Activated naive CD4-positive, alpha-beta T cell treated with anti-CD3 and anti-CD28 coated beads, Interleukin-2, amount 50 U/mL, for 72 hours (primary cell): Measurements from ENCODE around the gene TSPAN19. TPM values are rescaled to one million over a fixed set of nuclear protein-coding genes. Genes with fewer than 3 reads are reported as not detected.

Experiments
- ATAC-seq, 2 donors: fragments of 150-1000 bp; cut with Tn5 transposase; 2 replicates each; pipeline ENCODE4 v1.10.0; 2021; ENCODE audit warnings: mild to moderate bottlenecking in 2 of 2, moderate library complexity in 2 of 2
- DNase-seq, 2 donors: peaks; one replicate each; pipeline ENCODE4 v3.0.0; 2021 to 2022; ENCODE audit warnings: low spot score in 2 of 2
- H3K27ac Mint-ChIP-seq, 2 donors: one replicate each; pipeline ENCODE4 v1.8.0; 2022; ENCODE audit warnings: mild to moderate bottlenecking in 2 of 2, mixed read lengths in 2 of 2
- H3K36me3 Mint-ChIP-seq, 2 donors: one replicate each; pipeline ENCODE4 v1.8.0; 2022; ENCODE audit warnings: mixed read lengths in 2 of 2
- H3K9me3 Mint-ChIP-seq, 2 donors: one replicate each; pipeline ENCODE4 v1.8.0; 2022; ENCODE audit warnings: mixed read lengths in 2 of 2
- total RNA-seq, 2 donors: library from RNA; stranded (reverse); gene quantifications; one replicate each; pipeline ENCODE4 v1.2.3, GENCODE V29; 2022

Gene TSPAN19
- total RNA-seq, result not detected

DNA sequence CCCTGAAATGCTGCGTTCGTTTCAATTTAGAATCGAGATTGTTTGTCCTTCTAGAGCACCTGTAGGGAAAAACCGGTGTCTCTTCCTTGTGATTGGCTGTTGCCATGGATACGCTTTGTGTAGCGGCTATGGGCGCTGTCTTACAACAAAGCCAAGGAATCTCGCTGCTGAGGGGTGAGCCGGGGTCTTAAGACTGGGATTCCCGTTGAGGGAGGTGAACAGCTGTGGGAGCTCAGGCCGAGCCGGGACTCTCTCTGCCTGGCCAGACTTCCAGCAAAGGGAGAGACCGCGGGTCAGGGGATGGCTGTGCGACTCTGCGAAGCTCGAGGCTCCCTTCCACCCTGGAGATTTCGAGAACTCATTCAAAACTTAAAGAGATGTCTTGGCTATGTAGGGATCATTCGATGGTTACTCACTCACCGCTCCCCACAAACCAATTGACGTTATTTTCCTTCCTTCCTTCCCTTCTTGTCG is at the start of gene TSPAN19, which contains the start of gene LRRIQ1:
TSPAN19 (minus strand) TSS at position 44 of the 474 bp plus-strand sequence. CDS start 6,331 bp downstream, outside the sequence.
LRRIQ1 (plus strand) TSS at position 118 of the 474 bp plus-strand sequence. CDS start 1,826 bp downstream, outside the sequence.
- no peak within 1 kb of the TSS for H3K27ac Mint-ChIP-seq
- peak in 1 of 2 donors; percentile 77 for ATAC-seq

GRCh38 chr12:85085066-85085465 is 49.0 kb upstream of the TSPAN19 start:
- no peak for ATAC-seq

More for the DNA sequence above, at the start of gene TSPAN19, which contains the start of gene LRRIQ1:
- DNase-seq, result peak in 1 of 2 donors; percentile 13
- H3K9me3 Mint-ChIP-seq, result no peaks in the 10 kb centered on the region
- no peaks in the 10 kb centered on the region for H3K36me3 Mint-ChIP-seq

DNA sequence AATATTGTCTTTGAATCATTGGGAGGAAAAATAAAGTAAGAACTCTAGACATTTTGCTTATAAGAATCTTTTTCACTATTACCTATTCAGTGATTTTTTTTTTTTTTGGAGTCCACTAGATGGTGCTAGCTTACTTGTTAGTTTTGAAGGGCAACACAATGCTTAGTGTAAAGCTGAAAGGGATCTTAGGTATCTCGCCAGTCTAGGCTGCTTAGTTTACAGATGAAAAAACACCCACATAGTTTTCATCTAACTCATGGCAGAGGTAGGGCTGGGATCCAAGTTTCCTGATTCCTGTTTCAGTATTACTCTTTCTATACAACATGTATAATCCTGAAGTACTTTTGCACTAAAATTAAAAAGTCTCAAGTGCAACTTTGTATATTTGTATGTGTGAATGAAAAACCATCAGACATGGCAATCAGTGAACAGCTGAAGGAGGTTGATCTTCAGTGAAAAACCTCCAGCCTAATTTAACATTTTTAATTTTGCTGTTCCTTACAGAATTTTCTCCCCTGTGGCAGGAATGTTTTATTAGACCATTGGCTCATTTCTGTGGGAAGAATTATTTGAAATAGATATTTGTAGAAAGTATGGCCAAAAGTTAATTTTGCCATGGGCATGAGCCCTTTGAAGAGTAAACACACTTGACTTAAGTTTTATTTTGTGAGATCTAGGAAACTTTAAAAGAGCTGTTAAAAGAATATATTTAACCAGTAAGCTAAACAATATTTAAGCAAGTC is 40.8 kb upstream of the TSPAN19 start:
- ATAC-seq, result peak in 1 of 2 donors; percentile 57
- H3K36me3 Mint-ChIP-seq, result no peaks in the 10 kb centered on the region
- H3K9me3 Mint-ChIP-seq, result no peaks in the 10 kb centered on the region

More at GRCh38 chr12:85085066-85085465, 49.0 kb upstream of the TSPAN19 start:
- H3K36me3 Mint-ChIP-seq, result no peaks in the 10 kb centered on the region
- no peak overlapping the region for H3K27ac Mint-ChIP-seq
- peaks cover 0 to 10% of the 10 kb centered on the region in 2 donors for H3K9me3 Mint-ChIP-seq
- DNase-seq, result no peak

GRCh38 chr12:85072826-85073225 is 36.7 kb upstream of the TSPAN19 start:
- H3K27ac Mint-ChIP-seq, result no peak overlapping the region
- H3K36me3 Mint-ChIP-seq, result no peaks in the 10 kb centered on the region
- ATAC-seq, result no peak
- no peaks in the 10 kb centered on the region for H3K9me3 Mint-ChIP-seq
- no peak for DNase-seq

More for the DNA sequence above, 40.8 kb upstream of the TSPAN19 start:
- H3K27ac Mint-ChIP-seq, result no peak overlapping the region
- DNase-seq, result no peak

DNA sequence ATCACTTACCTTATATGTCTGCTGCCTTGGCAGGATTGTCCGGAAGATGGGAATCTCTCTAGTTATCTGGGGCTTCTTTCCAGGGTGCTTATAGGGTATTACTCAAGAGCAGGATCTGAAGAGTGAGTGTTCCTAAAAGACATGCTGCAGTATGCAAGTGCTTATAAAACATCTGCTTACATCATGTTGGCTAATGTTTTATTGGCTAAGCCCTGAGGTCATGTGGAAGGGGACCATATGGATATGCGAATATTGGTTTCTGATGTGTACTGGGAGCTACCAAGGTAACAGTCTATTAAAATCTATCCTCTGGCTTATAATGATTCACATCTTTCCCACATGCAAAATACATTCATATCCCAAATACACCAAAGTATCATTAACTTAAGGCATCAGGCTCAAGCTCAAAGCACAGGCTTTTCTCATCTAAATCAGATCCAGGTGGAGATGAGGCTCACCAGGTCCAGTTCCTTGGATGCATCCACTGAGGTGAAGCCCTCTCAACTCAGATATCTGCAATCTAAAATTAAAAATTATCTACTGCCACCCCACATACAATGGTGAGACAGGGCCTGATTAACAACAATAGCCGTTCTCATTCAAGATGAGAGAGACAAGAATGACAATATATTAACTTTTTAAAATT is 29.9 kb upstream of the TSPAN19 start:
- no peak for DNase-seq
- Mint-ChIP-seq H3K9me3 (no peaks in the 10 kb centered on the region), H3K27ac (no peak overlapping the region), H3K36me3 (no peaks in the 10 kb centered on the region)
- no peak for ATAC-seq

DNA sequence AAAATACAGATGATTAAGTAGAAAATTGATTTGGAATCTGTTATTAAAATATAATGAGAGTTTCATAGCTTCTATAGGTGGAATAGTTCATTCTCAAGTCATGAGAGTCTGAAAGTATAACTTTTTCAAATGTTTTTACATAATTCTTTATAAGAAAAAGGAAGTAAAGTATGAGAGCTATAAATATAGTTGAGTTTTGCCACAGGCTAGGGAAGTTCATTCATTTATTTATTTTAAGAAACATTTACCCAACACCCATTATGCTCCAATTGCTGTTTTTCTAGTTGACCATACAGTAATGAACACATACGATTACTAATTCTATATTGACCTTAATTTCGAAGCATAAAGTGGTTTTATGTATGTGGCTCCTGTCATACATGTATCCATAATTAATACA is 24.8 kb upstream of the TSPAN19 start:
- ATAC-seq, result no peak

DNA sequence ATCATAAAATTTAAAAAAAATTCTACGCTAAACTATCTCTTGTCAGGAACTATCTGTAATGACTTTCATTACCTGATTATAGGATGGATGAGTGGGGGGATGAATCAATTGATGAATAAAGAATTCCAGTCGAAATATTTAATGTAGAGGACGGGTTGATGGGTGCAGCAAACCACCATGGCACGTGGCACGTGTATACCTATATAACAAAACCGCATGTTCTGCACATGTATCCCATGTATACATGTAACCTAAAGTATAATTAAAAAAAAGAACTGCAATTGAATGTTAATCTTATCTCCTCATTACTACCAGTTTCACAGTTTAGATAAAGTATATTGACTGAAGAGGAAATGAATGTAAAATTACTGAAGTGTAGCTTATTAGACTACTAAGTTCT is 23.5 kb upstream of the TSPAN19 start:
- ATAC-seq (no peak), DNase-seq (no peak)
- Mint-ChIP-seq H3K27ac (no peak overlapping the region), H3K9me3 (no peaks in the 10 kb centered on the region), H3K36me3 (no peaks in the 10 kb centered on the region)

More for the DNA sequence above, 24.8 kb upstream of the TSPAN19 start:
- DNase-seq, result no peak
- Mint-ChIP-seq H3K27ac (no peak overlapping the region), H3K36me3 (no peaks in the 10 kb centered on the region), H3K9me3 (no peaks in the 10 kb centered on the region)

DNA sequence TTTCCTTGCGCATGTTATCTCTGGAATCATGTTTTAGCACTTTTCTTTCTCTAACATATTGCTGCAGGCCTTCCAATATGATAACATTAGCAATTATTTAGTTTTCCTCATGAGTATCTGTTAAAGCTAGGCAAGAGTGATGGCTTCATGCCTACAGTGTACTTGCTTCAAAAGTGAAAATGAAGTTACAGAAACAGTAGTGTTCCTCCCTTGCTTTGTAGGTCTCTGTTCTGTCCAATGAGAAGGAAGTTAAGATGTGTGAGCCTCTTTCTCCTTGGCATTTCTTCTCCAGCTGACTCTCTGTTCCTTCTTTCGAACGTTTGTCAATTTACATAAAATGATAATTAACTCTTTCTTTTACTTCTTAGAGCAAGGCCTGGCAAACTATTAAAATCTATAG is 22.3 kb upstream of the TSPAN19 start:
- ATAC-seq, result no peak
- Mint-ChIP-seq H3K27ac (no peak overlapping the region), H3K9me3 (no peaks in the 10 kb centered on the region), H3K36me3 (no peaks in the 10 kb centered on the region)
- DNase-seq, result no peak

- DNase-seq (peak in 1 of 2 donors; percentile 39), ATAC-seq (no peak)
- H3K9me3 Mint-ChIP-seq, result no peaks in the 10 kb centered on the region
- H3K36me3 Mint-ChIP-seq, result no peaks in the 10 kb centered on the region
- H3K27ac Mint-ChIP-seq, result no peak overlapping the region
Observed at GRCh38 chr12:85057370-85057963, 21.4 kb upstream of the TSPAN19 start.

- no peaks in the 10 kb centered on the region for H3K9me3 Mint-ChIP-seq
- no peak overlapping the region for H3K27ac Mint-ChIP-seq
Observed at GRCh38 chr12:85043829-85044228, 7.8 kb upstream of the TSPAN19 start.

DNA sequence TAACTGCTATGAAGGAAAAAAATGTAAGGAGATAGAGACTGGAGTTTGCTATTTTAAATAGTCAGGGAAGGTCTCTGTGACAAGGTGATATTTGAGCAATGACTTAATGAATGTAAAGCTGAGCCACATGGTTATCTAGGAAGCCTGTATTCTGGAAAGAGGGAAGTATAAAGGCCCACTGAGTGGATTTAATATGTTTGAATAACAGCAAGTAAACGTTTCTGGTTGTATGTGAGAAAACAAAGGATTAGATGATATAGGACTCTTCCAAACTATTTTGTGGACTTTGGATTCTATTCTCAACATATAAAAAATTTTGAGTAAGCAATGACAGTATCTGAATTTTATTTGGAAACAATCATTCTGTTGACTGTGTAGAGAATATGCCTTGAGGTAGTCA is 5.3 kb upstream of the TSPAN19 start:
- DNase-seq (no peak), ATAC-seq (no peak)
- Mint-ChIP-seq H3K36me3 (no peaks in the 10 kb centered on the region), H3K9me3 (no peaks in the 10 kb centered on the region), H3K27ac (no peak overlapping the region)

More at GRCh38 chr12:85043829-85044228, 7.8 kb upstream of the TSPAN19 start:
- DNase-seq (no peak), ATAC-seq (no peak)
- H3K36me3 Mint-ChIP-seq, result no peaks in the 10 kb centered on the region

GRCh38 chr12:85036733-85037132 is 656 bp upstream of the TSPAN19 start:
- ATAC-seq (no peak), DNase-seq (no peak)
- H3K36me3 Mint-ChIP-seq, result no peaks in the 10 kb centered on the region

GRCh38 chr12:85029456-85029855 is 6.6 kb downstream of the TSPAN19 start:
- Mint-ChIP-seq H3K9me3 (no peaks in the 10 kb centered on the region), H3K27ac (no peak overlapping the region), H3K36me3 (no peaks in the 10 kb centered on the region)
- ATAC-seq (no peak), DNase-seq (no peak)

More at GRCh38 chr12:85036733-85037132, 656 bp upstream of the TSPAN19 start:
- Mint-ChIP-seq H3K9me3 (no peaks in the 10 kb centered on the region), H3K27ac (no peak overlapping the region)

DNA sequence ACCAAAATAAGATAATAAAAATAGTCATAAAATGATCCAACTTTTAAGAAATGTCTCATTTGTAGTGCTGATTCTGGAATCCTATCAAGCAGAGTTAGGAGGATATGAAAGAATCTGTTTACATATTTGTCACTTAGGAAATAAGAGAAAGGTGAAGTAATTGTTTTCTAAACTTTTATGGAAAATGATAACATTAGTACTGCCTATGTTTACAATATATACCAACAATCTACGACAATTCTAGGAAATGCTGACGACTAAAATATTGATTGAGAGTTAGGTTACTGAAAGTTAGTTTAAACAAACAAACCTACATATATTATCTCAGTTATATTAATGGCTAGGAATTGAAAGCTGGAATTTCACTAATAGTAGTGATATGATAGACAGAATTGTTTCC is 18.0 kb downstream of the TSPAN19 start:
- H3K27ac Mint-ChIP-seq, result no peak overlapping the region
- ATAC-seq, result no peak
- DNase-seq, result no peak
- no peaks in the 10 kb centered on the region for H3K9me3 Mint-ChIP-seq
- H3K36me3 Mint-ChIP-seq, result no peaks in the 10 kb centered on the region

DNA sequence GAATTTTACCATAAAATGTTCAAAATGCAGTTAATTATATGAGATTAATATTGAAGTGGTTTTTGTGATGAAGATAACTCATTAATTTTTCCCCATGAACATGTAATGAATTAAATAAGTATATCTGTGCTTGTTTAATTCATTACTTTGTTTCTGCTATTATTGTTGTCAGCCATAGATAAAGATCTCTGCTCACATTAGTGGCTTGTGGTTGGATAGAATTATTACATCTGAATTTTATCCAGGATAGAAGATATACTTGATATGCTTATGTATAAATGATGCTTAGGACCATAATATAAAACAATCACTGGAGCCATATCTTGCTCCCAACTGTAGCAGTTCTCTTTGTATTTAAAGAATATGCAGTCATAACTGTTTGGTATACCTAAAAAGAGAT is 18.5 kb downstream of the TSPAN19 start:
- no peaks in the 10 kb centered on the region for H3K9me3 Mint-ChIP-seq
- ATAC-seq, result no peak

GRCh38 chr12:85017133-85017532 is 18.9 kb downstream of the TSPAN19 start:
- Mint-ChIP-seq H3K27ac (no peak overlapping the region), H3K36me3 (no peaks in the 10 kb centered on the region), H3K9me3 (no peaks in the 10 kb centered on the region)
- DNase-seq (no peak), ATAC-seq (no peak)

More for the DNA sequence above, 18.5 kb downstream of the TSPAN19 start:
- Mint-ChIP-seq H3K36me3 (no peaks in the 10 kb centered on the region), H3K27ac (no peak overlapping the region)
- no peak for DNase-seq

DNA sequence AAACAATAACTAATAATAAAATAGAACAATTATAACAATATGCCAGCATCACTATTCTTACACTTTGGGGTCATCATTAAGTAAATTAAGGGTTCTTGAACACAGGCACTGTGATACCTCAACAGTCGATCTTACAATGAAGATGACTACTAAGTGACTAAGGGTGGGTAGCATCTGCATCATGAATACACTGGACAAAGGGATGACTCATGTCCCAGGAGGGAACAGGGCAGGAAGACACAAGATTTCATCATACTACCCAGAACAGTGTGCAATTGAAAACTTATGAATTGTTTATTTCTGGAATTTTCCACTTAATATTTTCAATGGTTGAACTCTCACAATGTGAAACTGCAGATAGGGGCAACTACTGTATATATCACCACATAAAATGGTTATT is 19.7 kb downstream of the TSPAN19 start:
- Mint-ChIP-seq H3K36me3 (no peaks in the 10 kb centered on the region), H3K27ac (no peak overlapping the region), H3K9me3 (no peaks in the 10 kb centered on the region)
- DNase-seq (no peak), ATAC-seq (no peak)
